Activated CD8-positive, alpha-beta T cell treated with anti-CD3 and anti-CD28 coated beads for 36 hours (primary cell): ENCODE data around the gene RUNX1. TPM values are rescaled to one million over a fixed set of nuclear protein-coding genes. Genes with fewer than 3 reads are reported as not detected.

Experiments
- ATAC-seq: fragments of 200-7000 bp; cut with Tn5 transposase; one replicate; pipeline ENCODE4 v1.10.0; 2021; ENCODE audit warnings: mild to moderate bottlenecking, moderate library complexity
- CTCF ChIA-PET: fragments of 350-600 bp; sonication (Branson Sonifier 250); formaldehyde crosslinking; loops from one replicate; lab custom pipeline; 2021; ENCODE audit warnings: antibody characterized with exemption; lab: Charles Lee
- POLR2A ChIA-PET: fragments of 350-600 bp; sonication (Branson Sonifier 250); formaldehyde crosslinking; loops from one replicate; lab custom pipeline; 2021; ENCODE audit warnings: antibody characterized with exemption; lab: Charles Lee
- DNase-seq: peaks from one replicate; pipeline ENCODE4 v3.0.0-alpha.2; 2020
- H3K27ac Mint-ChIP-seq: one replicate; pipeline ENCODE4 v1.8.0; 2021; ENCODE audit warnings: mild to moderate bottlenecking, mixed read lengths
- H3K27me3 Mint-ChIP-seq: one replicate; pipeline ENCODE4 v1.8.0; 2021; ENCODE audit warnings: mixed read lengths
- H3K36me3 Mint-ChIP-seq: one replicate; pipeline ENCODE4 v1.8.0; 2021; ENCODE audit warnings: low read depth, mixed read lengths
- H3K4me1 Mint-ChIP-seq: one replicate; pipeline ENCODE4 v1.8.0; 2021; ENCODE audit warnings: low read depth, mixed read lengths
- H3K4me3 Mint-ChIP-seq: one replicate; pipeline ENCODE4 v1.8.0; 2021; ENCODE audit warnings: mild to moderate bottlenecking, moderate library complexity, mixed read lengths
- H3K9me3 Mint-ChIP-seq: one replicate; pipeline ENCODE4 v1.8.0; 2021; ENCODE audit warnings: mixed read lengths
- intact Hi-C: fragments of 100-400 bp; cut with micrococcal nuclease; formaldehyde crosslinking; loops from one replicate; pipeline ENCODE4 v1.10.0; 2022
- total RNA-seq, 2 experiments: library from RNA; stranded (reverse); gene quantifications; one replicate each; pipeline ENCODE4 v1.2.3, GENCODE V29; 2021
- TF ChIP-seq, protein P1 (sequence below): fragments of 200-600 bp; IDR thresholded peaks from one replicate; pipeline ENCODE4 v1.8.0; 2022; ENCODE audit warnings: antibody characterized with exemption, mild to moderate bottlenecking

The RUNX1 gene
- total RNA-seq, 2 experiments from 2014 or later: 18.7 to 19.0 TPM

DNA sequence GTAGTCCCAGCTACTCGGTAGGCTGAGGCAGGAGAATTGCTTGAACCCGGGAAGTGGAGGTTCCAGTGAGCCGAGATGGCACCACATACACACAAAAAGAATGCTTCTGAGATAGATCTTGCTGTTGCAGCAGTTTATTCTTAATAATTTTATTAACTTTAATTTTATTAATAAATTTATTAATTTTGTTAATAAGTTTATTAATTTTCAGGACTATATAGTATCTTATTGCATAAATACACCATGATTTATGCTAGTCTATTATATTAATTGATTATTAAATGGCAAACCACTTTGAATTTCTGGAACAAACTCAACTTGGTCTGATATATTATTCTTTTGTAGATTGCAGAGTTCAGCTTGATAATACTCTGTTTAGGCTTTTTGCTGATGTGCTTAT, 280.8 kb downstream of the RUNX1 start:
- Mint-ChIP-seq H3K27ac (no peak overlapping the region), H3K4me1 (no peaks in the 10 kb centered on the region), H3K27me3 (peaks cover 1% of the 10 kb centered on the region), H3K36me3 (no peaks in the 10 kb centered on the region), H3K4me3 (no peak overlapping the region), H3K9me3 (peaks cover 1% of the 10 kb centered on the region)
- intact Hi-C loops: no loop called here
- ATAC-seq: no peak
- ChIA-PET CTCF (no interaction called here), POLR2A (no interaction called here)
- DNase-seq: no peak
- TF ChIP-seq, protein P1, sequence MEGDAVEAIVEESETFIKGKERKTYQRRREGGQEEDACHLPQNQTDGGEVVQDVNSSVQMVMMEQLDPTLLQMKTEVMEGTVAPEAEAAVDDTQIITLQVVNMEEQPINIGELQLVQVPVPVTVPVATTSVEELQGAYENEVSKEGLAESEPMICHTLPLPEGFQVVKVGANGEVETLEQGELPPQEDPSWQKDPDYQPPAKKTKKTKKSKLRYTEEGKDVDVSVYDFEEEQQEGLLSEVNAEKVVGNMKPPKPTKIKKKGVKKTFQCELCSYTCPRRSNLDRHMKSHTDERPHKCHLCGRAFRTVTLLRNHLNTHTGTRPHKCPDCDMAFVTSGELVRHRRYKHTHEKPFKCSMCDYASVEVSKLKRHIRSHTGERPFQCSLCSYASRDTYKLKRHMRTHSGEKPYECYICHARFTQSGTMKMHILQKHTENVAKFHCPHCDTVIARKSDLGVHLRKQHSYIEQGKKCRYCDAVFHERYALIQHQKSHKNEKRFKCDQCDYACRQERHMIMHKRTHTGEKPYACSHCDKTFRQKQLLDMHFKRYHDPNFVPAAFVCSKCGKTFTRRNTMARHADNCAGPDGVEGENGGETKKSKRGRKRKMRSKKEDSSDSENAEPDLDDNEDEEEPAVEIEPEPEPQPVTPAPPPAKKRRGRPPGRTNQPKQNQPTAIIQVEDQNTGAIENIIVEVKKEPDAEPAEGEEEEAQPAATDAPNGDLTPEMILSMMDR: no peak

DNA sequence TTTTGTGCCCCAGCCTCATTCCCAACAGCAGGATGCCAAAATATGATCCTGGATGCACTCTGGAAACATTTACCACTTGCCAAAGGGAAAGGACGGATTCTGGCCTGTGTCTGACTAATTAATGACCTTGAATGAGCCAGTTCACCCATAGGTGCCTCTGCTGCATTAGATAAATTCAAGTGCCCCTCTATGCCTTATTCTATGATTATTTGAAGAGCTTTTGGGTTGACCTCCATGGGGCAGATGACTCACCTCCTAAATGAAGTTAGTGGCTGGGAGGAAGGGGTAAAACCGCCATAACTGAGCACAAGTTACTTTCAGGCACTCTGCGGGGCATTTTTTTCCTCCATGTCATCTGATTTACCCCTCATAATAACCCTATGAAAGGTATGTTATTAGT, 282.2 kb downstream of the RUNX1 start:
- ChIA-PET CTCF (no interaction called here), POLR2A (no interaction called here)
- H3K4me1 Mint-ChIP-seq: no peaks in the 10 kb centered on the region
- H3K36me3 Mint-ChIP-seq: no peaks in the 10 kb centered on the region
- no peak overlapping the region for H3K27ac Mint-ChIP-seq
- DNase-seq (no peak), ATAC-seq (no peak)
- peaks cover 1% of the 10 kb centered on the region for H3K27me3 Mint-ChIP-seq
- peaks cover 1% of the 10 kb centered on the region for H3K9me3 Mint-ChIP-seq
- TF ChIP-seq, protein P1: no peak
- no peak overlapping the region for H3K4me3 Mint-ChIP-seq
- intact Hi-C loops: no loop called here

DNA sequence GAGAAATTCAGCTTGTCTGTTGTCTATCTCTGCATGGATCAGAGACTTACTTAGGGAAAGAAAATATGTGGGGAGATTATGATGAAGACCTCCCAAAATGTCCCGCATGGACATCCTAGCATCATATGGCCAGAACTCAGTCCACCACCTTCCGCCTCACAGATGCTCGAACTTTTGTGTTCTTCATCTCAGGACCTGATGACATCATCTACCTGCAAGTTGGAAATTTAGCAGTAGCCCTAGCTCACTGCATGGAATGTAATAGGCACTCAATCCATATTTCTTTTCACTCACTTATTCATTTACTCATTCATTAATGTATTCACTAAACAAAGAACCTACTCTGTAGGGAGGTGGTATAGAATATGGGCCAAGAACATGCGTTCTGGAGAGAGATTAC, 283.5 kb downstream of the RUNX1 start:
- intact Hi-C loops: no loop called here
- H3K4me3 Mint-ChIP-seq: no peak overlapping the region
- H3K36me3 Mint-ChIP-seq: no peaks in the 10 kb centered on the region
- ATAC-seq (no peak), DNase-seq (no peak)
- H3K27me3 Mint-ChIP-seq: peaks cover 1% of the 10 kb centered on the region
- H3K4me1 Mint-ChIP-seq: no peaks in the 10 kb centered on the region
- no peak overlapping the region for H3K27ac Mint-ChIP-seq
- TF ChIP-seq, protein P1: no peak
- ChIA-PET POLR2A (no interaction called here), CTCF (interaction anchor here (0.9 to 1.2 kb wide), 2 partner anchors 9 to 20 kb away, joined by 4 read pairs; no protein-coding TSS in a partner anchor)
- H3K9me3 Mint-ChIP-seq: peaks cover 1% of the 10 kb centered on the region

DNA sequence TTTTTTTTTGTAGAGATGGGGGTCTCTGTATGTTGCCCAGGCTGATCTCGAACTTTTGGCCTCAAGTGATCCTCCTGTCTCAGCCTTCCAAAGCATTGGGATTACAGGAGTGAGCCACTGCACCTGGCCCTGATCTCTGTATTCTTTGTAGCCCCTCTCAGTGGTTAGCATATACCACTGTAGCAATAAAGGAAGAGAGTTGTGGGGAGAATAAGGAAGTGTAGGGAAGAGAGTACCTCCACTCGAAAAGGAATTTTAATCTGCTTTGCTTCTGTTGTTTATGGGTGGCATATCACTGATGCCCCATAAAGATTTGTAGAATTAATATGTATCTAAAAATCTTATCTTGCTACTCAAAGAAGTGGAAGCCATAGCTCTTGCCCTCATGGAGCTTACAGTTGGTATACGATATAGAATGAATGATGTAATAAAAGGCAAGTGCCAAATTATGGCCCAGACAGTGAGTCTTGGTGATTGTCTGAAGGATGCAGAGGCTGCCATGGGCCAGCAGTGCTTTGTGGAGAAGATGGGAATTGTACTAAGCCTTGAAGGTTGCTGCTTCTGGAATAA, 284.3 kb downstream of the RUNX1 start:
- no peaks in the 10 kb centered on the region for H3K4me1 Mint-ChIP-seq
- no peaks in the 10 kb centered on the region for H3K27me3 Mint-ChIP-seq
- H3K27ac Mint-ChIP-seq: no peak overlapping the region
- POLR2A ChIA-PET: no interaction called here
- DNase-seq: no peak
- ATAC-seq: no peak
- intact Hi-C loops: no loop called here
- no peak overlapping the region for H3K4me3 Mint-ChIP-seq
- CTCF ChIA-PET: interaction anchor here (0.9 to 1.2 kb wide), 3 partner anchors 10 to 19 kb away, joined by 4 read pairs; no protein-coding TSS in a partner anchor
- H3K9me3 Mint-ChIP-seq: peaks cover 1% of the 10 kb centered on the region
- TF ChIP-seq, protein P1: no peak
- no peaks in the 10 kb centered on the region for H3K36me3 Mint-ChIP-seq

DNA sequence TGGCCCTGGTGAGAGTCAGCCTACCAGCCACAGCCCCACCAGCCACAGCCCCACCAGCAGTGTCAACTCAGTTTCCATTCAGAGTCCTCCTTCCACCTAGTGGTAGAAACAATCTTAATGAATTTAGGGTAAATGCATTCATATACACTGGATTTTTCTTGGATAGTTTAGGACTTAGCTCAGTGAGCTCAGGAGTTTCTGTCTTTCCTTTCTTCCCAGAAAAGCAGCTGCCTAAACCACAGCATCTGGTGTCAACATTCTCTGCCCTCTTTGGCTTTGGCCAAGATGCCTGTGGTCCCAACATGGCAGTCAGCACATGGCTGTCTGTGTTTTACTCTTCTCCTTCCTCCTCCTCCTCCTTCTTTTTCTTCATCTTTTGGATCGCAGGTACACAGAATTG, 286.3 kb downstream of the RUNX1 start:
- CTCF ChIA-PET: interaction anchor here (0.8 to 2.7 kb wide), 2 partner anchors 17 to 19 kb away, joined by 3 to 11 read pairs; no protein-coding TSS in a partner anchor
- TF ChIP-seq, protein P1: no peak

More for the DNA sequence above, 286.3 kb downstream of the RUNX1 start:
- Mint-ChIP-seq H3K36me3 (no peaks in the 10 kb centered on the region), H3K4me1 (no peaks in the 10 kb centered on the region), H3K27me3 (no peaks in the 10 kb centered on the region), H3K4me3 (no peak overlapping the region), H3K9me3 (peaks cover 1% of the 10 kb centered on the region), H3K27ac (no peak overlapping the region)
- POLR2A ChIA-PET: no interaction called here
- no peak for ATAC-seq
- no peak for DNase-seq
- intact Hi-C loops: no loop called here
